DMS153 treated with DMSO at 0.1 percent for 48 hours (cell line): ENCODE data around the gene SPATA20.

Experiments
- DNase-seq: peaks from one replicate; lab custom pipeline; 2025; ENCODE audit not compliant: unreplicated experiment; lab: John Stamatoyannopoulos, UW

The SPATA20 gene

GRCh38 chr17:50573866-50574611 is 27.1 kb downstream of the SPATA20 start:
- DNase-seq = no peak

DNA sequence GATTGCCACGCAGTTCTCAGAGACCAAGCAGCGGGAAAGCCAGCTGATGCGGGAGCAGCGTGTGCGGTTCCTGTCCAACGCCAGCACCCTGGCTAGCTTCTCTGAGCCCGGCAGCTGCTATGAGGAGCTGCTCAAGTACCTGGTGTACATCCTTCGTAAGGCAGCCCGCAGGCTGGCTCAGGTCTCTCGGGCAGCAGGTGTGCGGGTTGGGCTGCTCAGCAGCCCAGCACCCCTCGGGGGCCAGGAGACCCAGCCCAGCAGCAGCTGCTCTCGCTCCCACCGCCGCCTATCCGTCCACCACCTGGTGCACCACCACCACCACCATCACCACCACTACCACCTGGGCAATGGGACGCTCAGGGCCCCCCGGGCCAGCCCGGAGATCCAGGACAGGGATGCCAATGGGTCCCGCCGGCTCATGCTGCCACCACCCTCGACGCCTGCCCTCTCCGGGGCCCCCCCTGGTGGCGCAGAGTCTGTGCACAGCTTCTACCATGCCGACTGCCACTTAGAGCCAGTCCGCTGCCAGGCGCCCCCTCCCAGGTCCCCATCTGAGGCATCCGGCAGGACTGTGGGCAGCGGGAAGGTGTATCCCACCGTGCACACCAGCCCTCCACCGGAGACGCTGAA is 28.7 kb downstream of the SPATA20 start:
- no peak for DNase-seq

- no peak for DNase-seq
Measured at GRCh38 chr17:50576864-50577263, 29.9 kb downstream of the SPATA20 start.

DNA sequence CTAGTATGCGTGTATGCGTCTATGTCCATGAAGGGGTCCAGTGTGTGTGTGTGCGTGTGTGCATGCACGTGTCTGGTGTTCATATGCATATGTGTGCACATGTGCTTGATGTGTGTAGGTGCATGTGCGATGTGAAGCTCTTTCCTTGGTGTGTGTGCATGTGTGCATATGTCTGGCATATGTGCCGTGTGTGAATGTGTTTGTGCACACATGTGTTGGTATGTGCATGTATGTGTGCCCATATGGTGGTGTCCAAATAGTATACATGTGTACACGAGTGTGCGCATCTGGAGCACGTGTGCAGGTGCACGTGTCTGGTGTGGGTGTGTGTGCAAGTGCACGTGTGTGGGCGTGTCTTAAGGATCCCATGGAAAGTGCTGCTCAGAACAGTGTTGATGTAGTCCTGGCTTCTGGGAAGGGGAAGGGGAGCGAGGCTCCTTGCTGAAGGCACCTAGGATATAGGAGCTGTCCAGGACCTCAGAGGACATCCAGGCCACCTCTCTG is 30.5 kb downstream of the SPATA20 start:
- no peak for DNase-seq

- no peak for DNase-seq
Measured at GRCh38 chr17:50578173-50578572, 31.2 kb downstream of the SPATA20 start.

DNA sequence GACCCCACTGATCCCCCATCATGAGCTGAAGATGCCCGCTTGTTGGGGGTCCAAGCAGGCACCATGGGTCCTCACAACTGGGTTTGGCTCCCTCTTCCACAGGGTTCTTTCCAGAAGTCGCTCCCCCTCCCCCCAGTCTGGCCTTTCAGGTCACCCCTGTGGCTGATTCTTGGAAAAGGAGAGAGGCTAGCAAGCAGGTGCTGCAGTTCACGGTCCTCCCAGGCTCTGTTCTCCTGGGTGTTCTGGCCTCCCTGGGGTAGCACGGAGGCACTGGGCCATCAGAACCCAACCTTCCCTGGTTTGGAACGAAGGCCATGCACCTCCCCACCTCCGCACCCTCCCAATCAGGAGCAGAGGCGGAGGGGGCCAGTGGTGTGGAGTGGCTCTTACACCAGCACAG is 32.4 kb downstream of the SPATA20 start:
- DNase-seq = no peak

DNA sequence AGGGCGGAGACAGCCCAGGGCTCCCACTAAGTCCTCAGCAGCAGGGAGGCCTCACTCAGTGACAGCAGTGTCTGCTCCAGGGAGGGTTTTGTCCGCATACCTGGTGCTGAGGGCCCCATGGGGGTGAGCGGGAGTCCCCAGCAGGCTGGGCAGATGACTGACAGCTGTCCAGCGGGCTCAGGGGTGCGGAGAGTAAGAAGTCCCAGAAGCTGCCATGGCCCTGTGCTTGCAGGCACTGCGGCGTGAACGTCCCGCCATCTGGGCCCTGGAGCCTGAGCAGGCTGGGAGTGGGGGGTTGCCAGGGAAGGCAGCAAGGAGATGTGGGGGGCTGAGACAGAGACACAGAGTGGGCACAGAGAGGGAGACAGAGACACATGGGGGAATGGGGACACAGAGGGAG is 33.7 kb downstream of the SPATA20 start:
- DNase-seq = no peak

GRCh38 chr17:50581316-50581715 is 34.3 kb downstream of the SPATA20 start:
- no peak for DNase-seq

- no peak for DNase-seq
Measured at GRCh38 chr17:50582741-50583140, 35.8 kb downstream of the SPATA20 start.

DNA sequence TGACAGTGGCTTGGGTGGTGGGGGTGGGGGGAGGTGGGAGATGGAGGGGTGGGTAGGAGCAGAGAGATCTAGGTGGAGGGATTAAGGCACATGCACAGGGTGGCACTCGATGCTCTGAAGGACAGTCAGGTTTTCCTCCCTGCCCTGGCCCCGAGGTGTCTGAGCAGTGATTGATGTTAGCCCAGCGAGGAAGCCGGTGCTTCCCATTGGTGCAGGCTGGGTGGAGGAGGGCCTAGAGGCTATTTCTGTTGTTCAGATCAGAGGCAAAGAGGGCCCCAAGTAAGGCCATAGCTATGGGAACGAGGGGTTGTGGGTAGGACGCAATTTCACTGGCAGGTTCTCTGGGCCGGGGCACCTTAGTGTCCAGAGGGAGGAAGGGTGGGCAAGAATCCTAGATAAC is 36.7 kb downstream of the SPATA20 start:
- DNase-seq = no peak

- DNase-seq = no peak
Measured at GRCh38 chr17:50584116-50584515, 37.1 kb downstream of the SPATA20 start.

- no peak for DNase-seq
Measured at GRCh38 chr17:50584749-50585148, 37.8 kb downstream of the SPATA20 start.

- DNase-seq = no peak
Measured at GRCh38 chr17:50585346-50585745, 38.4 kb downstream of the SPATA20 start.

- no peak for DNase-seq
Measured at GRCh38 chr17:50585891-50586290, 38.9 kb downstream of the SPATA20 start.

GRCh38 chr17:50586421-50587247 is 39.7 kb downstream of the SPATA20 start:
- DNase-seq = no peak

DNA sequence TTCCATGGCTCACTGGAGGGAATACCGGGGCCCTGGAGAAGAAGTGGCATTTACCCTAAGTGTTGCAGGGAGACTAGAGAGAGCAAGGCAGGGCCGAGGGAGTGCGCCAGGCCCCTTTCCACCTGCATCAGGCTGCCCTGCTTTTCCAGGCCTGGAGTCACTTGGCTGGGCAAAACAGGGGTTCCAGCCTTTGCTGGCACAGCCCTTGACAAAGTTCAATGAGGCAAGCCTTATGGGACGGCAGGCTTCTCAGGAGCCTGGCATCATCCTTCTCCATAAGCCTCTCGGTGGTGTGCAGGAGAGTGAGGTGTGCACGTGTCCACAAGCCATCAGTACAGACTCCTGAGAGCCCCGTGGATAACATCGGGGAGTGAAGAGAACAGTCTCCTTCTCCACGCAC is 40.6 kb downstream of the SPATA20 start:
- DNase-seq = no peak

- no peak for DNase-seq
Measured at GRCh38 chr17:50588391-50589049, 41.5 kb downstream of the SPATA20 start.

GRCh38 chr17:50589095-50589705 is 42.2 kb downstream of the SPATA20 start:
- no peak for DNase-seq

DNA sequence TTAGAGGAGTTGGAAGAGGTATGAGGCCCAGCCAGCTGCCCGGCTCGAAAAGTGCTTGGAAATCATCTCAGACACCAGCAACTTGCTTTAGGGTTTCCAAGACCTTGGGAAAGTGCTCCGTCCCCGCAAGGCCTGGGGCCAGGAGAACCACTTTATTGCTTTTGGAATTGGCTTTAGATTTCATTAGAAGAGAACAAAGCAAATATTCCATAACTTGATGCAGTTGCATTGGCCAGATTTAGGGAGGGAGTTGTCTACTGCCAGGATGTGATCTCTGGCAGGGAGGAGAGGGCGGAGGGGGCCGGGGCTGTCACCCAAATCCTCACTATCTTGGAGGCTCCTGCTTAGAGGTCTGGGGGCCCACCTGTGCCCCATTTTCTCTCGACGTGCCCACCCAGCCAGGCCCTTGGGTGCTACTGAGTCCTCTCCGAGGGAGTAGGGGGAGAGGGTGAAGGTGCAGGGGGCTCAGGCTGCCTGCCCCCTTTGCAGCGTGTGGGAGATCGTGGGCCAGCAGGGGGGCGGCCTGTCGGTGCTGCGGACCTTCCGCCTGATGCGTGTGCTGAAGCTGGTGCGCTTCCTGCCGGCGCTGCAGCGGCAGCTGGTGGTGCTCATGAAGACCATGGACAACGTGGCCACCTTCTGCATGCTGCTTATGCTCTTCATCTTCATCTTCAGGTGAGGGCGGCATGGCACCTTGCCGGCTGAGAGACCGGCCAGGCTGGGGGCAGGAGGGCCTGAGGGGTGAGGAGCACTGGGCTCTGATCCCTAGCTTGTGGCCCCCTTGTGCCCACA is 44.2 kb downstream of the SPATA20 start:
- DNase-seq = no peak

GRCh38 chr17:50593321-50593720 is 46.3 kb downstream of the SPATA20 start:
- peak; percentile 44 for DNase-seq
